ENCODE measurements around the gene MERTK. TPM values are rescaled to one million over a fixed set of nuclear protein-coding genes. Genes with fewer than 3 reads are reported as not detected.
A peak's percentile ranks its signal among the peaks of the same experiment; 100 is the strongest.
"Not testable (repeated sequence)": the region's sequence is repeated elsewhere in the genome, so short reads cannot be mapped to it uniquely, and the experiment has no call there.

The MERTK gene
- total RNA-seq, 6 experiments from 2014 or later, result not detected

DNA sequence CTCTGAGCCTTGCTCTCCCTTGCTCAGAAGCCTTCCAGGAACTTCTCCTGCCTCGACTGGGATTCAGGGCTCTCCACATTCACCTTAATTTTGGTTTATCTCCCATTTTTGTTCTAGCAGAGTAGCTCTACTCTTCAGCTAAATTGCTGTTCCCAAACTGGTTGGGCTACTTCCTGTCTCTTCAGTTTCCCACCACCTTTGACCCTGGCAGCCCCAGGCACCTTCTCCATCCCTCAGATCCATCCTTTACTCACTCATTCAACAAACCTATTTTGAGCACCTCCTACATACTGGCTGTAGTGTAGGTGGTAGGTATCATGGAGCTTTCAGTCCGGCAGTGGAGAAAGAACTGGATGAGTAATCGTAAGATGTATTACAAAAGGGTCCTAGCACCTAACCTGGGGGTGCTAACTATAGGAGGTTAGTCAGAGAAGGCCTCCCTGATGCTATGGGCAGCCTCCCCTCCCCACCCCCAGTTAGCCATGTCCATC lies 26.3 kb downstream of the MERTK start:
- no peaks in the 10 kb centered on the region for H3K36me3 Mint-ChIP-seq (ENCODE audit: low read depth)
- H3K9me3 Mint-ChIP-seq, result no peaks in the 10 kb centered on the region
- H3K27ac Mint-ChIP-seq, result no peak overlapping the region
- H3K4me3 Mint-ChIP-seq, result no peak overlapping the region
- DNase-seq, result no peak
- H3K27me3 Mint-ChIP-seq (ENCODE audit: insufficient read depth), result peaks cover 28% of the 10 kb centered on the region
- H3K4me1 Mint-ChIP-seq (ENCODE audit: low read depth), result no peaks in the 10 kb centered on the region
- TF ChIP-seq, protein P1, sequence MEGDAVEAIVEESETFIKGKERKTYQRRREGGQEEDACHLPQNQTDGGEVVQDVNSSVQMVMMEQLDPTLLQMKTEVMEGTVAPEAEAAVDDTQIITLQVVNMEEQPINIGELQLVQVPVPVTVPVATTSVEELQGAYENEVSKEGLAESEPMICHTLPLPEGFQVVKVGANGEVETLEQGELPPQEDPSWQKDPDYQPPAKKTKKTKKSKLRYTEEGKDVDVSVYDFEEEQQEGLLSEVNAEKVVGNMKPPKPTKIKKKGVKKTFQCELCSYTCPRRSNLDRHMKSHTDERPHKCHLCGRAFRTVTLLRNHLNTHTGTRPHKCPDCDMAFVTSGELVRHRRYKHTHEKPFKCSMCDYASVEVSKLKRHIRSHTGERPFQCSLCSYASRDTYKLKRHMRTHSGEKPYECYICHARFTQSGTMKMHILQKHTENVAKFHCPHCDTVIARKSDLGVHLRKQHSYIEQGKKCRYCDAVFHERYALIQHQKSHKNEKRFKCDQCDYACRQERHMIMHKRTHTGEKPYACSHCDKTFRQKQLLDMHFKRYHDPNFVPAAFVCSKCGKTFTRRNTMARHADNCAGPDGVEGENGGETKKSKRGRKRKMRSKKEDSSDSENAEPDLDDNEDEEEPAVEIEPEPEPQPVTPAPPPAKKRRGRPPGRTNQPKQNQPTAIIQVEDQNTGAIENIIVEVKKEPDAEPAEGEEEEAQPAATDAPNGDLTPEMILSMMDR (IDR thresholded peaks at IDR 0.05), result no peak

DNA sequence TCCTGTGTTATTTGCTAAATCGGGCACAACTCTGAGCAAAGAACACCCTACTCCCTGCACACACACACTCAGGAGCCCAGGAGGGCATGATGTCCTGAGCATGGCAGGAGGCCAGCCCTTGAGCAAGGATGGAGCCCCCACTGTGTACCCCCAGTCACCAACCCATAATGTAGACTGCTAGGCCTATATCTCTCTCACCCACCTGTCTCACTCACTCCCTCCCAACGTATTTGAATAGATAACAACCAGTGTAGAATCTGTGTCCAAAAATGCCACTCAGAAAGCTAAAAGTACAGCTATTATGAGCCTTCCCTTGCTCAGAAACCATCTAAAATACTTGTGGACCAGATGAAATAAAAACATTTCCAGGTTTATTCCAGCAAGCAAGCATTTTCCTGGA lies 29.3 kb downstream of the MERTK start:
- Mint-ChIP-seq H3K36me3 (ENCODE audit: low read depth) (no peaks in the 10 kb centered on the region), H3K27me3 (ENCODE audit: insufficient read depth) (peaks cover 32% of the 10 kb centered on the region), H3K4me3 (no peak overlapping the region), H3K9me3 (no peaks in the 10 kb centered on the region), H3K27ac (no peak overlapping the region), H3K4me1 (ENCODE audit: low read depth) (peaks cover 8% of the 10 kb centered on the region)
- TF ChIP-seq, protein P1 (IDR thresholded peaks at IDR 0.05), result no peak
- DNase-seq, result no peak

DNA sequence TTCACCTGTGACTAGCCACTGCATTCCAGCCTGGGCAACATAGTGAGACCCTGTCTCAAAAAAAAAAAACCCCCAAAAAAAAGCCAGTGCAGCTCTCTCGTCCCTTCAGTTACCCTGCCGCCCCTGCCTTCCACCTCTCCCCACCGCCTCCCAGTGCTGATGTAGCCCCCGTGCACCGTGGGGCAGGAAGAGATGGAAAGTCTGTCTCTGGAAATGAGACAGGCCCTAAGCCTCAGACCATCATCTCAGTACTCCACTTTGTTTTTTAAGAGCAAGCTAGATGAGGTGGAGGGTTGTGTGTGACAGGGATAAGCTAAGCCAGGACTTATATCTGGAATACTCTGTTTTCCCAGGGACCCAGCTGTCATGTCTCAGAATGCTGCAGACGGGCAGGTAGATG lies 32.0 kb downstream of the MERTK start:
- Mint-ChIP-seq H3K36me3 (ENCODE audit: low read depth) (no peaks in the 10 kb centered on the region), H3K27ac (no peak overlapping the region), H3K27me3 (ENCODE audit: insufficient read depth) (peaks cover 32% of the 10 kb centered on the region), H3K9me3 (no peaks in the 10 kb centered on the region), H3K4me3 (no peak overlapping the region), H3K4me1 (ENCODE audit: low read depth) (peaks cover 8% of the 10 kb centered on the region)
- no peak for DNase-seq
- TF ChIP-seq, protein P1 (IDR thresholded peaks at IDR 0.05), result no peak

DNA sequence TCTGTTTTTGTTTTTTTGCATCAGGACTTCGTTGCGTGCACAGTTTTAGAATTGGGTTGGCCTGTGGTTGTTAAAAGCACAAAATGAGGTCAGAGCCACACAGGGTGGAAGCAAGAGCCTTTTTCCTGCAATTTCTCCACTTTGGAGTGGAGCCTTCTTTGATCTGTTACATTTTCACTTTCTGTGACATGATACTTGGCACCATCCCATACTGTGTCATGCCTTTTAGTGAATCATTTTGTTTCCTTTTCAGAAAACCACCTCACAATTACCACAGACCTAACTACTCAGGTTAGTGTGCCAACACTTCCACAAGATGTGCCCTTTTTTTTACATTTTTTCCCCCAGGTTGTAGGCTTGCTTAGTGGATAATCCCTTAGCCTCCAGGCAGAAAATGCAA lies 32.5 kb downstream of the MERTK start:
- Mint-ChIP-seq H3K27ac (no peak overlapping the region), H3K27me3 (ENCODE audit: insufficient read depth) (peaks cover 33% of the 10 kb centered on the region), H3K4me3 (no peak overlapping the region), H3K9me3 (no peaks in the 10 kb centered on the region), H3K36me3 (ENCODE audit: low read depth) (no peaks in the 10 kb centered on the region), H3K4me1 (ENCODE audit: low read depth) (peaks cover 8% of the 10 kb centered on the region)
- peak; percentile 28 for DNase-seq
- TF ChIP-seq, protein P1 (IDR thresholded peaks at IDR 0.05), result no peak

DNA sequence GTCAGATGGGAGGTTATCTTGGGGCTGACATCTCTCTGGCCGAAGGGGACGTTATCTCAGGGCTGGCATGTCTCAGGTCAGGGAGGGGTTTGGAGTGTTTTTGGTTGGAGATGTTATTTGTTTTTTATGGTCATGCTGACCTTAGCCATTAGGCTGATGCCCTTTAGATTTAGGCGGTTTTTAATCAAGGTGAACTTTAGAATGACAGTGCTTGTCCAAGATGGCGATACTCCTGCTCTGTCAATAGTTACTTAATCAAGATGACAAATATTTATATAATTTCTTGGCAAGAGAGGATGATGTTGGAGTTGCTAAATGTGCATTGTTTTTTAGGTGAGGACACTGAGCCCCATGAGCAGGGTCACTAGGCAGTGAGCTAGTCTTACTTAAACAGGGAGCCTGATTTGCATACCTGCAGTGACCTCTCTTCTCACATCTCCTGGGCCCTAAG lies 34.5 kb downstream of the MERTK start:
- no peaks in the 10 kb centered on the region for H3K36me3 Mint-ChIP-seq (ENCODE audit: low read depth)
- H3K4me3 Mint-ChIP-seq, result no peak overlapping the region
- DNase-seq, result no peak
- peaks cover 8% of the 10 kb centered on the region for H3K4me1 Mint-ChIP-seq (ENCODE audit: low read depth)
- H3K9me3 Mint-ChIP-seq, result no peaks in the 10 kb centered on the region
- peaks cover 35% of the 10 kb centered on the region for H3K27me3 Mint-ChIP-seq (ENCODE audit: insufficient read depth)
- no peak overlapping the region for H3K27ac Mint-ChIP-seq
- TF ChIP-seq, protein P1 (IDR thresholded peaks at IDR 0.05), result no peak

DNA sequence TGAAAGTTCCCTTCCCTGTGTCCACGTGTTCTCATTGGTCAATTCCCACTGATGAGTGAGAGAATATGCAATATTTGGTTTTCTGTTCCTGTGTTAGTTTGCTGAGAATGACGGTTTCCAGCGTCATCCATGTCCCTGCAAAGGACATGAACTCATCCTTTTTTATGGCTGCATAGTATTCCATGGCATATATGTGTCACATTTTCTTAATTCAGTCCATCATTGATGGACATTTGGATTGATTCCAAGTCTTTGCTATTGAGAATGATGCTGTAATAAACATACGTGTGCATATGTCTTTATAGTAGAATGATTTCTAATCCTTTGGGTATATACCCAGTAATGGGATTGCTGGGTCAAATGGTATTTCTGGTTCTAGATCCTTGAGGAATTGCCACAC lies 35.5 kb downstream of the MERTK start:
- not testable (repeated sequence) for DNase-seq

More for the DNA sequence above, 35.5 kb downstream of the MERTK start:
- H3K36me3 Mint-ChIP-seq (ENCODE audit: low read depth); H3K27ac Mint-ChIP-seq; H3K4me3 Mint-ChIP-seq; H3K4me1 Mint-ChIP-seq (ENCODE audit: low read depth); H3K9me3 Mint-ChIP-seq: not testable (repeated sequence)
- peaks cover 28% of the 10 kb centered on the region for H3K27me3 Mint-ChIP-seq (ENCODE audit: insufficient read depth)

Data from HFFc6 (cell line).